Measurements from ENCODE around the gene SEMA7A. TPM values are rescaled to one million over a fixed set of nuclear protein-coding genes. Genes with fewer than 3 reads are reported as not detected.

Gene SEMA7A
- total and polyA plus RNA-seq, 9 of the 15 experiments (the other 6 are each of a cell fraction or from before 2014, with no cell fraction given): 0.04 to 8.2 (median 5.4) TPM; not detected in 1

DNA sequence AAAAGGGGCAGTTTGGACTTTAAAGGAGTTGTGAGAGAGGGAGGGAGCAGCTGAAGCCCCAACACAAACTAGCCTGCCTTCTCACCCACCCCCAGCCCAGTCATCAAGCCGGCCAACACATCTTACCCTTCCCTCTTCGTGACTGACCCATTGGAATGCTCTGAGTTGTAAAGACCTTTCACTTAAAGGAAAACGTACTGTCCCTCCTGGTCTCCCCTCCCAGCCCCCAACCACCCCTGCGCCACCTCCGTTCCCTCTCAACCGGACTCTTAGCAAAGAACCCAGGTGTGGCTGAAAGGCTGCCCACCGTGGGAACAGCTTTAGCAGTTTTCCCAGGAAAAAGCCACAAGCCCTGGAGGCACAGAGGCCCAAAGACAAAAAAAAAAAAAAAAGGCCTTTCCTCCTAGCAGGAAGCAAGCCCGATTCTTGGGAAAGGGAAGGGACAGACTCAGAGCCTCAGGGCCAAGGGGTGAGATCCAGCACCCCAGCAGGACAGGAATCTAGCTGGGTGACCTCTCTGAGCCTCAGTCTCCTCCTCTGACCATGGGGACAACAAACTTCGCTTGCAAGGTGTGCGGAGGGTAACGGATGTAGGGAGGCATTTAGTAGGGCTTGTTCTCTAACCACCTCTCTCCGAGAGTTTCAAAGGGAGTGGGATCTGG lies 68.7 kb downstream of the SEMA7A start:
- no peak for TF ChIP-seq GABPB2 (CRISPR knock-in tag; conservative IDR thresholded peaks at IDR 0.05)
- TF ChIP-seq SRSF3 (IDR thresholded peaks at IDR 0.05; ENCODE audit: insufficient read depth, low read length): no peak
- no peak for TF ChIP-seq ZNF12 (CRISPR knock-in tag; IDR thresholded peaks at IDR 0.05)
- TF ChIP-seq, protein P1, sequence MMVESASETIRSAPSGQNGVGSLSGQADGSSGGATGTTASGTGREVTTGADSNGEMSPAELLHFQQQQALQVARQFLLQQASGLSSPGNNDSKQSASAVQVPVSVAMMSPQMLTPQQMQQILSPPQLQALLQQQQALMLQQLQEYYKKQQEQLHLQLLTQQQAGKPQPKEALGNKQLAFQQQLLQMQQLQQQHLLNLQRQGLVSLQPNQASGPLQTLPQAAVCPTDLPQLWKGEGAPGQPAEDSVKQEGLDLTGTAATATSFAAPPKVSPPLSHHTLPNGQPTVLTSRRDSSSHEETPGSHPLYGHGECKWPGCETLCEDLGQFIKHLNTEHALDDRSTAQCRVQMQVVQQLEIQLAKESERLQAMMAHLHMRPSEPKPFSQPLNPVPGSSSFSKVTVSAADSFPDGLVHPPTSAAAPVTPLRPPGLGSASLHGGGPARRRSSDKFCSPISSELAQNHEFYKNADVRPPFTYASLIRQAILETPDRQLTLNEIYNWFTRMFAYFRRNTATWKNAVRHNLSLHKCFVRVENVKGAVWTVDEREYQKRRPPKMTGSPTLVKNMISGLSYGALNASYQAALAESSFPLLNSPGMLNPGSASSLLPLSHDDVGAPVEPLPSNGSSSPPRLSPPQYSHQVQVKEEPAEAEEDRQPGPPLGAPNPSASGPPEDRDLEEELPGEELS (CRISPR knock-in tag; IDR thresholded peaks at IDR 0.05; ENCODE audit: borderline replicate concordance): no peak
- no peak for TF ChIP-seq MAFG (tag; conservative IDR thresholded peaks at IDR 0.05)
- TF ChIP-seq ZC3H11A (IDR thresholded peaks at IDR 0.05; ENCODE audit: low read depth, low read length): no peak
- DNase-seq (ENCODE audit: extremely low read depth in 1 of 4, low spot score in 3 of 4): no peak
- whole genome bisulfite sequencing (ENCODE audit: insufficient coverage, low coverage, missing lambda C conversion rate): 27% methylated on average over 10 of the region's 12 CpGs
- no peaks in the 10 kb centered on the region for H3K9me3 ChIP-seq (replicated peaks; ENCODE audit: control insufficient read depth, insufficient read depth, low read depth, low read length)
- no peak for ATAC-seq
- intact Hi-C loops (cut with micrococcal nuclease) (no loop called here), in situ Hi-C loops (cut with MboI) (no loop called here)
- no peaks in the 10 kb centered on the region for H3K9me1 ChIP-seq (ENCODE audit: control insufficient read depth, insufficient read depth, low read length)
- no peak overlapping the region for H3K4me3 ChIP-seq
- peaks cover 14% of the 10 kb centered on the region in 2 experiments for H3K4me1 ChIP-seq (replicated peaks in 1 of 2; ENCODE audit: control insufficient read depth in 2 of 2, insufficient read depth in 2 of 2, low read length in 2 of 2)
- H3K27me3 ChIP-seq (ENCODE audit: control insufficient read depth in 2 of 2, insufficient read depth in 2 of 2, low read length in 2 of 2): peaks cover 8% of the 10 kb centered on the region in 2 experiments; a peak in 1 of 5 replicates
- no peak overlapping the region for H2AFZ ChIP-seq (ENCODE audit: low read depth, low read length)
- H3K27ac ChIP-seq (ENCODE audit: extremely low read depth, low read depth, low read length): no peak overlapping the region
- H3K9ac ChIP-seq (ENCODE audit: insufficient read depth in 1 of 2, low read depth in 2 of 2, low read length in 2 of 2): no peak overlapping the region
- POLR2A ChIA-PET: no interaction called here
- CTCF ChIA-PET (ENCODE audit: low intra/inter-chr PET ratio): no interaction called here
- no TSS peak for BruUV-seq (replicated peaks)
- no peaks in the 10 kb centered on the region for H3K36me3 ChIP-seq (ENCODE audit: control insufficient read depth, insufficient read depth, low read length)
- no peak for FAIRE-seq
- H4K20me1 ChIP-seq (replicated peaks; ENCODE audit: control insufficient read depth, insufficient read depth, low read length): no peaks in the 10 kb centered on the region
- no peak overlapping the region for H3K4me2 ChIP-seq (ENCODE audit: insufficient read depth, low read length)
- H3K79me2 ChIP-seq (ENCODE audit: control insufficient read depth, insufficient read depth, low read length): no peaks in the 10 kb centered on the region

Data from K562 (cell line).